Activated naive CD4-positive, alpha-beta T cell treated with anti-CD3 and anti-CD28 coated beads, Interleukin-2, amount 50 U/mL, for 24 hours (primary cell): ENCODE measurements around the gene RNF4.

ENCODE experiments used
- H3K27ac Mint-ChIP-seq: one replicate; pipeline ENCODE4 v1.8.0; 2021; ENCODE audit warnings: mild to moderate bottlenecking, mixed read lengths
- H3K27me3 Mint-ChIP-seq: one replicate; pipeline ENCODE4 v1.8.0; 2021; ENCODE audit warnings: mixed read lengths
- H3K36me3 Mint-ChIP-seq: one replicate; pipeline ENCODE4 v1.8.0; 2021; ENCODE audit warnings: mixed read lengths
- H3K4me1 Mint-ChIP-seq: one replicate; pipeline ENCODE4 v1.8.0; 2021; ENCODE audit warnings: mixed read lengths
- H3K4me3 Mint-ChIP-seq: one replicate; pipeline ENCODE4 v1.8.0; 2021; ENCODE audit warnings: mild to moderate bottlenecking, mixed read lengths
- H3K9me3 Mint-ChIP-seq: one replicate; pipeline ENCODE4 v1.8.0; 2021; ENCODE audit warnings: mixed read lengths

RNF4 gene

DNA sequence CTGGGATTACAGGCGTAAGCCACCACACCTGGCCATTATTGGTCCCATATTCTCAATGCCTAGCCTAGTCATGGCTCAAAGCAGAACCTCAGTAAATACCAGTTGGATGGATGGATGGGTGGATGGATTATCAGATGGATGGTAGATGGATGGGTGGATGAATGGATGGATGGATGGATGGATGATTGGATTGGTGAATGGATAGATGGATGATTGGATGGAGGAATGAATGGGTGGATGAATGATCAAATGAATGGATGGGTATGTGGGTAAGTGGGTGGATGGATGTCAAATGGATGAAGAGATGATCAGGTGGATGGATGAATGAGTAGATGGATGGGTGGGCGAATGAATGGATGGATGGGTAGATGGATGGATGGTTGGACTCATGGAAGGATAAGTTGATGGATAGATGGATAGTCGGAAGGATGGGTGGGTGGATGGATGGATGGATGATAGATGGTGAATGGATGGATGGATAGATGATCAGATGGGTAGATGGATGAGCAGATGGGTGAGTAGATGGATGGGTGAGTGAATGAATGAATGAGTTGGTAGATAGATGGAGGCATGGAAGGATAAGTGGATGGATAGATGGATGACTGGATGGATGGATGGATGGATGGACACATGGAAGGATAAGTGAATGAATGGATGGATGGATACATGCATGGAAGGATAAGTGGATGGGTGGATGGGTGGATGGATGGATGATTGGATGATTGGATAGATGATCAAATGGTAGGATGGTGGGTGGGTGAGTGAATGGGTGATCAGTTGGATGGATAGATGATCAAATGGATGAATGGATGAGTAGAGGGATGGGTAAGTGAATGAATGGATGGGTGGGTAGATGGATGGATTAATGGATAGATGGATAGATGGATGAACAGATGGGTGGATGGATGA lies 22.0 kb upstream of the RNF4 start:
- Mint-ChIP-seq H3K27ac (no peak overlapping the region), H3K27me3 (no peaks in the 10 kb centered on the region), H3K4me3 (no peak overlapping the region), H3K9me3 (no peaks in the 10 kb centered on the region), H3K4me1 (no peaks in the 10 kb centered on the region), H3K36me3 (no peaks in the 10 kb centered on the region)

DNA sequence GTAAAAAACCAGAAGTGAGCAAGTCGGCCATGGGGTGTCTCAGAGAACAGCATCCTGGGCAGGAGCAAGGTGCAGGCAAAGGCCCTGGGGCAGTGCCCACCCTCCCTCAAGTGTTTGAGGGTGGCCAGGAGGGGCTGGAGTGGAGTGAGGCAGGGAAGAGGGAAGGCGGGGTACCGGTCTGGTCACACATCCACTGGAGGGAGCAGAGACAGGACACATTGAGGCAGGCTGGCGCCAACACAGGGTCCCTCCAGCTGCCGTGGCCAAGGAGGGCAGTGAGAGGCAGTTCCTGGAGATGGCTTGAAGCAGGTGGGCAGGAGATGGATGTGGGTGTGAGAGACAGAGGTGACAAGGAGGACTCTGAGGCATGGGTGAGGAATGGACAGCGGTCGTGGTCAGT lies 20.3 kb upstream of the RNF4 start:
- Mint-ChIP-seq H3K9me3 (no peaks in the 10 kb centered on the region), H3K27ac (no peak overlapping the region), H3K4me1 (no peaks in the 10 kb centered on the region), H3K36me3 (no peaks in the 10 kb centered on the region), H3K4me3 (no peak overlapping the region), H3K27me3 (no peaks in the 10 kb centered on the region)

DNA sequence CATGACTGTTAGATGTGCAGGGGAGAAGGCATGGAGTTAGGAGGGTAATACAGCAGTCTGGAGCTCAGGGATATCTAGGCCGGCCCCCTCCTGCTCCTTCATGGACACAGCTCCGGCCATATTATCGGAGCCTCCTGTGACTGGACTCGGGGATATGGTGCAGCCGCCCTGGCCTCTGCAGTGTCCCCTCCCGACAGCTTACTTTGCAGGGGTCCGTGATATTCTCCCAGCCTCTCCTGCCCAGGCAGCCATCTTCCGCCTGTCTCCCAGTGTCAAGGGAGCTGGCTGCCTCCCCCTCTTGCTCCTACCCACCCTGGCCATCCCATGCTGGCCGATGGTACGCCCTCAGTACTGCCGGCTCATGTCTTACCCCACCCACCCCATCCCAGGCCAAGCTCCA lies 19.9 kb upstream of the RNF4 start:
- no peaks in the 10 kb centered on the region for H3K36me3 Mint-ChIP-seq
- H3K27ac Mint-ChIP-seq = no peak overlapping the region
- H3K4me1 Mint-ChIP-seq = no peaks in the 10 kb centered on the region
- no peak overlapping the region for H3K4me3 Mint-ChIP-seq
- H3K27me3 Mint-ChIP-seq = no peaks in the 10 kb centered on the region
- H3K9me3 Mint-ChIP-seq = no peaks in the 10 kb centered on the region

- Mint-ChIP-seq H3K27ac (no peak overlapping the region), H3K27me3 (no peaks in the 10 kb centered on the region), H3K36me3 (no peaks in the 10 kb centered on the region), H3K4me3 (no peak overlapping the region), H3K9me3 (no peaks in the 10 kb centered on the region), H3K4me1 (no peaks in the 10 kb centered on the region)
These were observed 19.2 kb upstream of the RNF4 start for GRCh38 chr4:2449511-2450392.

DNA sequence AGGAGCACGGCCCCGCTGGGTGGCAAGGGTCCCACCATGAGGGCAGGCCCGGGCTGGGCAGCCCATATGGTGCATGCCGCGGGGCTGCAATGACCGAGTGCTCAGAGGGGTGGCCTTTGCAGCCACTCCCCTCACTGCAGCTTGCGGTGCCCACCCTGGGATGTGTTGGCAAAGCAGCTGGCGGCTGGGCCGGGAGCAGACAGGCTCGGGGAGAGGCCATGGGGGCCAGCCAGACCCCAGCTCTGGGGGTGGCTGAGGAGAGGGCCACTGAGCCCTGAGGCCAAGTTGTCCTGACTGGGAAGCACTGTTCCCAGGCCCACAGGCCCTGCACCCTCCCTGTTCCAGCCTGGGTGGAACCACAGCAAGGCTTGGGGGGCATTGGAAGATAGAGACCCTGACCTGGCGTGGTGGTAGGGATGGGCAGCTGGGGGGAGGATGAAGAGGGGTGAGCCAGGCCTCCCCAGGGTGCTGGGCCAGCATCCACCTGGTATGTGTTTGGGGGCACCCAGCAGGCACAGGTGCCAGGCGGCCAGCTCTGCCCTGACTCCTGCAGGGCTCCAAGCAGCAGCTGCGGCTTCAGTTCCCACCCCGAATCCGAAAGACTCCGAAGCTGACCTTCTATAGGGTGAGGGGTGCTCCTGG lies 18.4 kb upstream of the RNF4 start:
- no peaks in the 10 kb centered on the region for H3K27me3 Mint-ChIP-seq
- H3K36me3 Mint-ChIP-seq = no peaks in the 10 kb centered on the region
- no peaks in the 10 kb centered on the region for H3K4me1 Mint-ChIP-seq
- H3K9me3 Mint-ChIP-seq = no peaks in the 10 kb centered on the region
- H3K27ac Mint-ChIP-seq = no peak overlapping the region
- H3K4me3 Mint-ChIP-seq = no peak overlapping the region

- no peak overlapping the region for H3K27ac Mint-ChIP-seq
- H3K4me3 Mint-ChIP-seq = no peak overlapping the region
- no peaks in the 10 kb centered on the region for H3K9me3 Mint-ChIP-seq
- H3K4me1 Mint-ChIP-seq = no peaks in the 10 kb centered on the region
- no peaks in the 10 kb centered on the region for H3K27me3 Mint-ChIP-seq
- no peaks in the 10 kb centered on the region for H3K36me3 Mint-ChIP-seq
These were observed 17.8 kb upstream of the RNF4 start for GRCh38 chr4:2451036-2451520.

- Mint-ChIP-seq H3K4me3 (no peak overlapping the region), H3K27me3 (no peaks in the 10 kb centered on the region), H3K9me3 (no peaks in the 10 kb centered on the region), H3K4me1 (no peaks in the 10 kb centered on the region), H3K36me3 (no peaks in the 10 kb centered on the region), H3K27ac (no peak overlapping the region)
These were observed 16.8 kb upstream of the RNF4 start for GRCh38 chr4:2451821-2452785.

- Mint-ChIP-seq H3K27me3 (peaks cover 2% of the 10 kb centered on the region), H3K9me3 (no peaks in the 10 kb centered on the region), H3K4me3 (no peak overlapping the region), H3K36me3 (no peaks in the 10 kb centered on the region), H3K27ac (no peak overlapping the region), H3K4me1 (peaks cover 13% of the 10 kb centered on the region)
These were observed 11.2 kb upstream of the RNF4 start for GRCh38 chr4:2457481-2458295.

DNA sequence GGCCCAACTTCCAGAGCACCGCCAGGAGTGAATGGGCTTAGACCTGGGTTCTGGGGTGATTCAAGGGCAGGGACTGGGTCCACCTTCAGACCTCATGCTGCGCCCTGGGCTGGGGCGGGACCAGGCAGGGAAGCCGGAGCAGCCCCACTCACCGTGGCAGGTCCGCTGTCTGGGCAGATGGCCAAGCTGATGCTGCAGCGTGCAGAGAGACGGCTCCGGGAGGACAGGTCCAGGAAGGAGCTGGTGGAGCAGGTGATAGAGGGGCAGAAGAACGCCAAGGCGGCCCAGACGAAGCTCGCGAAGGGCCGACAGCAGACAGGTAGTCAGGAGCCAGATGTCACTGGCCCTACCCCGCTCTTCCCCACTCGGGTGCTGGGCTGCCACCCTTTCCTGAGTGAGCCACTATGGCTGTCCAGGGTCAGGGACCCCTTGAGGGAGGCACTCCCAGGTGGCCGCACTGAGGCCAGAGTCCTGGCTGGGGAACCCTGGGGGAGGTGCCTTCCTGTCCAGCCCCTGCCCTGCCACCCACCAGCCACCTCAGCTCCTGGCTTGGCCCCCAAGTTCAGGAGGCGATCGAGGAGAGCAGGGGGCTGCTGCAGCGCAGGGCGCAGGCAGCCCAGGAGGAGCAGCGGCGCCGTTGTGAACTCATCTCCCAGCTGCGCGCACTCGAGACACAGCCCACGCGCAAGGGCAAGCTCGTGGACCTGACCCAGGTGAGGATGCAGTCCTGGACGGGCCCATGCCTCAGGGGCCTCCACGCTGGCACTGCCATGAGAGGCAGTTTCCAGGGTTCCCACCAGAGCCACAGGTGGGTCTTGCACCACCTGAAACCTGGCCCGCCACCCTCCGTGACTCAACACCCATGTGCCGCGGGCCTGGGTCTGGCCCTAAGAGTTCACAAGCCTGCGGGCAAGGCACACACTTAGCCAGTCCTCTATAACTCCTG lies 10.1 kb upstream of the RNF4 start:
- Mint-ChIP-seq H3K27me3 (peaks cover 2% of the 10 kb centered on the region), H3K4me3 (no peak overlapping the region), H3K9me3 (no peaks in the 10 kb centered on the region), H3K27ac (no peak overlapping the region), H3K4me1 (peaks cover 13% of the 10 kb centered on the region), H3K36me3 (no peaks in the 10 kb centered on the region)

DNA sequence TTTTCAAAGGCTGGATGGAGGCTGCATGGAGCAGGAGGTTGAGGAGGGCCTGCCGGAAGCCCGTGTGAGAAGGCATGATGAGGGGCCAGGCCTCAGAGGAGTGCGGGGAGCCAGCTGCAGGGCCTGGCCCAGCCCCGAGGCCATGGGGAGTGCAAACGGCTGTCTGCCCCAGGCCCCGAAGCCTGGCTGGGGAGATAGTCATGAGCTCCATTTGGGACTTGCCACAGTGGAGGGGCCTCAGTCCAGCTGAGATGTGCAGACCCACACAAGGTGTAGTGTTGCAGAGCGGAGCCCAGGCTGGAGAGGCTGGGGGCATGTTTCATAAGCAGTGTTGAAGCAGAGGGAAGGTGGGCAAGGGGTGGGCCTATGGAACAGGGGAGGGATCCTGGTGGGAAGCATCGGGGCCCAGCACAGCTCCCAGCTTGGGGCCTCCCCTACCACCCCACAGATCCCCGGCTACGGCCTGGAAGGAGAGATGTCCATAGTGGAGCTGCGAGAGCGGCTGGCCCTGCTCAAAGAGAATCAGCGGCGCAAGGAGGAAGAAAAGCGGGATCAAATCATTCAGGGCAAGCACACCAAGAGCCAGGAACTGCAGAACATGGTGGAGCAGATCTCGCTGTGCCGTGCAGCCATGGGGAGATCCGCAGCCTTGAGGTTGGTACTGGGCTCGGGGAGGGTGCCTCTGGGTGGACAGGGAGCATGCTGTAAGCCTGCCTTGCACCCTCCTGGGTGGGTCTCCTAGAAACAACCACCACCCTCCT lies 9.1 kb upstream of the RNF4 start:
- Mint-ChIP-seq H3K36me3 (no peaks in the 10 kb centered on the region), H3K27me3 (peaks cover 2% of the 10 kb centered on the region), H3K4me3 (no peak overlapping the region), H3K4me1 (peaks cover 13% of the 10 kb centered on the region), H3K27ac (peak overlapping the region; percentile 46), H3K9me3 (no peaks in the 10 kb centered on the region)

DNA sequence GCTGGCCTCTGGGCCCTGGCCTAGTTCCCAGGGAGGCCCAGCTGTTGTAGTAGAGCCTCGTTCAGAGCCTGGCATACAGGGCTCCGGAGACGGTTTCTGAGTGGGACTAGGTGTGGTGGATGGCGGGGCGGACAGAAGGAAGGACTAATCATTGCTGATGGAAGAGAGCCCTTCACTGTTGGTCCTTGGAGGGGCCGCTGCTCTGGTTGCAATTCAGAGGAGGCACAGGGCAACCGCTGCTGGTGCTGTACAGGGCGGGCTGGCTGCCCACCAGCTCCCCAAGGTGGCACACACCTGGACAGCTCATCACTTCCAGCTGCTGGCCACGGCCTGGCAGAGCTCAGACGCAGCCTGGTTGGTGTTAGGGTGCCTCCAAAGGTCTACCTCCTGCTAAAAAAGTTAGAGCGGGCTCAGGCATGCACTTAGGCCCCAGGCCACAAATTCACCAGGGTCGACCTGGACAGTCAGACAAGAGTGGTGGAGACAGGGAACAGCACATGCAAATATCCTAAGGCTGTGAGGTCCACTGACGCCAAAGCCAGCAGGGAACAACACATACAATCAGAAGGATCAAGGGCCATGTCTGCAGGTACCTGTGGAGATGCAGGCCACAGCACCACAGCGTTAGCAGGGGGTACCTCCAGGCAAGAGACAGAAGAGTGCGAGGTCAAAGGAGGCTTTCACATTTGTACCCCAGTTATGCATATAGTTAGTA lies 7.5 kb upstream of the RNF4 start:
- Mint-ChIP-seq H3K27ac (no peak overlapping the region), H3K36me3 (no peaks in the 10 kb centered on the region), H3K4me1 (peaks cover 13% of the 10 kb centered on the region), H3K4me3 (peak overlapping the region; percentile 85), H3K27me3 (peaks cover 2% of the 10 kb centered on the region), H3K9me3 (no peaks in the 10 kb centered on the region)
